Hepatocyte (in vitro differentiated cells): ENCODE measurements around the gene MACROD2. TPM values are rescaled to one million over a fixed set of nuclear protein-coding genes. Genes with fewer than 3 reads are reported as not detected.
"Not testable (repeated sequence)": the region's sequence is repeated elsewhere in the genome, so short reads cannot be mapped to it uniquely, and the experiment has no call there.

ENCODE experiments used
- DNase-seq: peaks from one replicate; pipeline ENCODE4 v3.0.0-alpha.2; 2016; ENCODE audit warnings: low spot score
- H2AFZ ChIP-seq: fragments of 200-600 bp; sonication (generic); 2 replicates; pipeline ENCODE4 v1.6.0; 2016; ENCODE audit warnings: antibody characterized with exemption, mild to moderate bottlenecking
- H3K27ac ChIP-seq: fragments of 200-600 bp; sonication (generic); 2 replicates; pipeline ENCODE4 v1.5.1; 2016; ENCODE audit warnings: mild to moderate bottlenecking
- H3K27me3 ChIP-seq: fragments of 200-600 bp; sonication (generic); 2 replicates; pipeline ENCODE4 v1.6.1; 2016
- H3K36me3 ChIP-seq: fragments of 200-600 bp; sonication (generic); replicated peaks from 2 replicates; pipeline ENCODE4 v1.5.1; 2016; ENCODE audit warnings: low read depth; ENCODE audit not compliant: insufficient read depth
- H3K4me1 ChIP-seq: fragments of 200-600 bp; sonication (generic); 2 replicates; pipeline ENCODE4 v1.5.1; 2016; ENCODE audit warnings: mild to moderate bottlenecking, moderate library complexity; ENCODE audit not compliant: insufficient read depth
- H3K4me2 ChIP-seq: fragments of 200-600 bp; sonication (generic); 2 replicates; pipeline ENCODE4 v1.6.0; 2016
- H3K4me3 ChIP-seq: fragments of 200-600 bp; sonication (generic); 2 replicates; pipeline ENCODE4 v1.5.1; 2016; ENCODE audit warnings: mild to moderate bottlenecking
- H3K79me2 ChIP-seq: fragments of 200-600 bp; sonication (generic); 2 replicates; pipeline ENCODE4 v1.6.0; 2017; ENCODE audit warnings: mild to moderate bottlenecking
- H3K9me2 ChIP-seq: fragments of 200-600 bp; sonication (generic); replicated peaks from 2 replicates; pipeline ENCODE4 v1.6.0; 2017; ENCODE audit warnings: mild to moderate bottlenecking; ENCODE audit not compliant: insufficient read depth
- H3K9me3 ChIP-seq: fragments of 200-600 bp; sonication (generic); 2 replicates; pipeline ENCODE4 v1.5.1; 2016; ENCODE audit warnings: low read depth, mild to moderate bottlenecking
- H4K20me1 ChIP-seq: fragments of 200-600 bp; sonication (generic); 2 replicates; pipeline ENCODE4 v1.6.0; 2016; ENCODE audit warnings: mild to moderate bottlenecking; ENCODE audit not compliant: insufficient read depth, poor library complexity, severe bottlenecking
- CTCF ChIP-seq: fragments of 200-600 bp; sonication (generic); IDR thresholded peaks from 2 replicates; pipeline ENCODE4 v1.5.1; 2016; ENCODE audit warnings: antibody characterized with exemption, mild to moderate bottlenecking; ENCODE audit not compliant: poor library complexity
- EZH2 ChIP-seq: fragments of 200-600 bp; sonication (generic); IDR thresholded peaks from 2 replicates; pipeline ENCODE4 v1.6.1; 2016; ENCODE audit warnings: antibody characterized with exemption, mild to moderate bottlenecking, borderline replicate concordance
- EZH2phosphoT487 ChIP-seq: fragments of 200-600 bp; sonication (generic); IDR thresholded peaks from one replicate; pipeline ENCODE4 v1.6.1; 2018; ENCODE audit warnings: antibody characterized with exemption, mild to moderate bottlenecking, low read depth, moderate library complexity; ENCODE audit not compliant: unreplicated experiment, severe bottlenecking
- WGBS: methylation state at CpG from one replicate; pipeline ENCODE4 v1.1.6; 2016; ENCODE audit warnings: low lambda C conversion rate; ENCODE audit errors: missing lambda C conversion rate; 5-methylcytosine and 5-hydroxymethylcytosine counted together
- polyA plus RNA-seq: library from polyadenylated mRNA; unstranded; fragments of >200 nt; fragmentation: Nextera tagmentation; extraction: Ambion mirVana; gene quantifications from 2 replicates; pipeline ENCODE4 v1.2.1, GENCODE V29; 2016
- total RNA-seq: library from RNA; depleted of rRNA; stranded (reverse); fragments of >200 nt; gene quantifications from 2 replicates; pipeline ENCODE4 v1.2.3, GENCODE V29; 2014

Gene MACROD2
- total and polyA plus RNA-seq, 2 experiments from 2014 or later = 2.4 to 3.1 TPM

DNA sequence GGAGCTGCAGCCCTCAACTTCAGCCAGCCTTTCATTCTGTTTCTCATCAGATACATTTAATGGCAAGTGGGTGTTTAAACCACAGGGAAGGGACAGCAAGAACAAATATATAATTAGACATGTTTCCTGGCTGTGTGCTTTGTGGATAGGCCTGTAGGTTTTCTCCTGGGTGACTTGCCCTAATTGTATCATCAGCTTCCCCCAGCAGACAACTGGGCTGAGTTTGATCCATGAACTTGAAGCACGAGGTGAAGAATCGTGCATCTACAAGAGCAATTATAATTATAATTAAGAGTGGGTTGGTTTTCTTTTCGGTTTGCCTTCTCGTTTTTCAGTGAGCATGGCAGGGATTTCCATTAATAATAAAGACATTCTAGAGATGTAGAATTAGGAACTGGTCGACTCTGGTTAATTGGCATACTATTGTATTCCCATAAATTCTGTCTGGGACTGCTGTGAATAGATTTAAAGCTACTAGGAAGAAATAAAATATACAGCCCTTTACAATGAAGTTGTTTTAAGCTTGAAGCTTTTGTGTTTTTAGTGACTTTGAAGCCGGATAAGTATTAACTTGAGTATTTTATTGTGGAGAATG is 1525.7 kb downstream of the MACROD2 start:
- Histone ChIP-seq H3K9me2 (no peaks in the 10 kb centered on the region), H2AFZ (no peak overlapping the region), H4K20me1 (no peaks in the 10 kb centered on the region), H3K27me3 (no peaks in the 10 kb centered on the region), H3K27ac (no peak overlapping the region), H3K4me3 (no peak overlapping the region), H3K4me2 (no peak overlapping the region), H3K4me1 (no peaks in the 10 kb centered on the region), H3K36me3 (no peaks in the 10 kb centered on the region), H3K79me2 (no peaks in the 10 kb centered on the region), H3K9me3 (no peaks in the 10 kb centered on the region)
- WGBS = 88% methylated on average over 6 of the region's 6 CpGs
- DNase-seq = no peak
- TF ChIP-seq EZH2phosphoT487 = no peak

GRCh38 chr20:15523400-15523799 is 1528.1 kb downstream of the MACROD2 start:
- no peaks in the 10 kb centered on the region for H3K27me3 ChIP-seq
- H3K4me3 ChIP-seq = no peak overlapping the region
- H3K36me3 ChIP-seq = no peaks in the 10 kb centered on the region
- H3K79me2 ChIP-seq = no peaks in the 10 kb centered on the region
- no peaks in the 10 kb centered on the region for H3K9me2 ChIP-seq
- no peak for TF ChIP-seq EZH2
- TF ChIP-seq EZH2phosphoT487 = no peak
- TF ChIP-seq CTCF = no peak
- H3K4me1 ChIP-seq = no peaks in the 10 kb centered on the region
- H4K20me1 ChIP-seq = no peaks in the 10 kb centered on the region
- H2AFZ ChIP-seq = no peak overlapping the region
- 60% methylated on average over 3 of the region's 3 CpGs for WGBS
- H3K4me2 ChIP-seq = no peak overlapping the region
- DNase-seq = no peak
- H3K9me3 ChIP-seq = no peaks in the 10 kb centered on the region
- no peak overlapping the region for H3K27ac ChIP-seq

- Histone ChIP-seq H3K27me3 (no peaks in the 10 kb centered on the region), H3K9me2 (no peaks in the 10 kb centered on the region), H4K20me1 (no peaks in the 10 kb centered on the region), H3K4me3 (no peak overlapping the region), H3K79me2 (no peaks in the 10 kb centered on the region), H3K9me3 (no peaks in the 10 kb centered on the region), H2AFZ (no peak overlapping the region), H3K4me1 (no peaks in the 10 kb centered on the region), H3K27ac (peak overlapping the region; percentile 60), H3K36me3 (no peaks in the 10 kb centered on the region), H3K4me2 (no peak overlapping the region)
- WGBS = 79% methylated on average over 4 of the region's 4 CpGs
- peak; percentile 19 for DNase-seq
- TF ChIP-seq EZH2 = no peak
- no peak for TF ChIP-seq EZH2phosphoT487
- TF ChIP-seq CTCF = no peak
Observed at GRCh38 chr20:15528391-15529111, 1533.2 kb downstream of the MACROD2 start.

- H3K27ac ChIP-seq = no peak overlapping the region
- no peak overlapping the region for H3K4me3 ChIP-seq
- H2AFZ ChIP-seq = no peak overlapping the region
- H3K9me2 ChIP-seq = no peaks in the 10 kb centered on the region
- H3K4me2 ChIP-seq = no peak overlapping the region
- TF ChIP-seq CTCF (no peak), EZH2 (no peak), EZH2phosphoT487 (no peak)
- 93% methylated on average over 3 of the region's 3 CpGs for WGBS
- no peaks in the 10 kb centered on the region for H3K27me3 ChIP-seq
- H3K79me2 ChIP-seq = no peaks in the 10 kb centered on the region
- DNase-seq = no peak
- H3K4me1 ChIP-seq = no peaks in the 10 kb centered on the region
- H3K36me3 ChIP-seq = no peaks in the 10 kb centered on the region
- H4K20me1 ChIP-seq = no peaks in the 10 kb centered on the region
- no peaks in the 10 kb centered on the region for H3K9me3 ChIP-seq
Observed at GRCh38 chr20:15535863-15536262, 1540.5 kb downstream of the MACROD2 start.

DNA sequence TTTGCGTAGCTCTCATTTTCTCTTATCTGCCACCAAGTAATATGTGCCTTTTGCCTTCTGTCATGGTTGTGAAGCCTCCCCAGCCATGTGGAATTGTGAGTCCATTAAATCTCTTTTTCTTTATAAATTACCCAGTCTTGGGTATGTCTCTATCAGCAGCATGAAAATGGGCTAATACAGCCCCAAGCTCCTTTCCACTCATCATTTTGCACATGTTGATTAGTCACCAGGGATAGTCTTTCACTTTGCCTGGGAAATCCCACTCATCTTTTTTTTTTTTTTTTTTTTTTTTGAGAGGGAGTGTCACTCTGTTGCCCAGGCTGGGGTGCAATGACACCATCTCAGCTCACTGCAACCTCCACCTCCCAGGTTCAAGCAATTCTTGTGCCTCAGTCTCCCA is 1541.9 kb downstream of the MACROD2 start:
- not testable (repeated sequence) for H3K36me3 ChIP-seq, H3K9me3 ChIP-seq, H3K4me2 ChIP-seq, H3K4me1 ChIP-seq, H3K27ac ChIP-seq, H4K20me1 ChIP-seq, H3K9me2 ChIP-seq, H3K27me3 ChIP-seq, H3K4me3 ChIP-seq, DNase-seq, H2AFZ ChIP-seq, H3K79me2 ChIP-seq
- 96% methylated on average over 1 of the region's 1 CpG for WGBS
